Measurements from ENCODE around the gene ST3GAL2. TPM values are rescaled to one million over a fixed set of nuclear protein-coding genes. Genes with fewer than 3 reads are reported as not detected.

ST3GAL2 gene
- total and polyA plus RNA-seq, 2 donors from 2014 or later, result 10.6 to 28.6 TPM

DNA sequence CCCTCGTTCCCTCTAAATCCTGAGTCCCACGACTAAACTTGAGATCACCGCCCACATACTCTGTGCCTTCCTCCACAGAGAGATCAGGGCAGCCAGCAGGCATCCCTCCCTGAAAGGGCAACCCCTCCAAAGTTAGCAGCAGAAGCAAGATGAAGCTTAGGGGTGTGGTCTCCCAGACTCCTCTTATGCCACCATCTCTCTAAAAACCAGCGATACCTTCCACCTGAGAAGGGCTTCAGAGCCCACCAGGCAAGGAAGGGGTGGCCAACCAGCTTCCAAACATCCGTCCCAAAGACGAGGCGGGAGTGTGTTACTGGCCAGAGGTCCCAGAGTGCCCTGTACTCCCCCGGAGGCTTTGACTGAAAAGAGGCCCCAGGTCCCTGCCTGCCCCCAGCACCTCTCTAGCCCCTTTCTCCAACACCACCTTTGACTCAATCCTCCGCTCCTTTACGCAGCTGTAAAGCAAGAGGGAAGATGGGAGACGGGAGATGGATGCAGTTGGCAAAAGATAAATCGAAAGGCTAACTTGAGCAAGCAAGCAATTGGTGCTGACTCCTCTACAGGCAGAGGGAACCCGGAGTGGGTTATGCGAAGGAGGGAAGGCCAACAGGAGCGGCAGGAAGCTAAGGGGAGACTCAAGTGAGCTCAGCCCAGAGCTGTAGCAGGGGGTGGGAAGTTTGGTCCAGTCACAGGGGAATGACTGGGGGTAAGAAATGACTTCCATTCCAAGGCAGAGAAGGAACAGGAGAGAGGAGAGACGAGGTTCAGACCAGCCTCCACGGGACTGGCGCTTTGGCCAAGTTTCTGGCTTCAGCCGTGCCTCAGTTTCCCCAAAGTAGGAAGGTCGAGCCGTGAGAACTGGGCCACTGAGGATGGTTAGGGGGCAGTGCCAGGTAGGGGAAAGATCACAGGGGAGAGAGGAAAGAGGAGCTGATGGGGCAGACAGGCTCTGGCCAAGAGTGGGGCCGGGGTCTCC is 1.0 kb downstream of the ST3GAL2 start:
- Histone ChIP-seq H3K9me3 (ENCODE audit: control insufficient read depth in 2 of 3, insufficient read depth in 1 of 3, low read length in 3 of 3) (no peaks in the 10 kb centered on the region), H3K9ac (ENCODE audit: low read length in 3 of 3) (peak overlapping the region; percentile 37 to 63 (median 61)), H3K4me3 (ENCODE audit: low read length in 3 of 3) (peak overlapping the region; percentile 56 to 76 (median 74)), H3K4me1 (ENCODE audit: control insufficient read depth in 2 of 3, insufficient read depth in 2 of 3, low read depth in 1 of 3, low read length in 3 of 3) (peaks cover 4 to 27% (median 7%) of the 10 kb centered on the region in 3 donors), H3K36me3 (ENCODE audit: control insufficient read depth in 2 of 3, insufficient read depth in 3 of 3, low read length in 3 of 3) (peaks cover 0 to 5% (median 2%) of the 10 kb centered on the region in 3 donors), H3K27ac (ENCODE audit: low read depth in 2 of 2, low read length in 2 of 2) (peak overlapping the region in 1 of 2 donors; percentile 61), H3K27me3 (ENCODE audit: control insufficient read depth, insufficient read depth, low read length) (no peaks in the 10 kb centered on the region)
- no peak for TF ChIP-seq CTCF (IDR thresholded peaks at IDR 0.05; ENCODE audit: borderline replicate concordance, extremely low read depth, insufficient read depth)
- peak in 3 of 5 donors; percentile 34 to 66 (median 52) for DNase-seq
- FAIRE-seq, result no peak
- intact Hi-C loops (cut with DNase I), result no loop called here

- H3K27ac ChIP-seq (ENCODE audit: low read depth in 2 of 2, low read length in 2 of 2), result no peak overlapping the region
- H3K9me3 ChIP-seq (ENCODE audit: control insufficient read depth in 2 of 3, insufficient read depth in 1 of 3, low read length in 3 of 3), result no peaks in the 10 kb centered on the region
- TF ChIP-seq CTCF (IDR thresholded peaks at IDR 0.05; ENCODE audit: borderline replicate concordance, extremely low read depth, insufficient read depth), result no peak
- peaks cover 10 to 33% (median 10%) of the 10 kb centered on the region in 3 donors for H3K4me1 ChIP-seq (ENCODE audit: control insufficient read depth in 2 of 3, insufficient read depth in 2 of 3, low read depth in 1 of 3, low read length in 3 of 3)
- H3K9ac ChIP-seq (ENCODE audit: low read length in 3 of 3), result no peak overlapping the region
- no peaks in the 10 kb centered on the region for H3K27me3 ChIP-seq (ENCODE audit: control insufficient read depth, insufficient read depth, low read length)
- DNase-seq (peak; percentile 80 to 97 (median 95)), FAIRE-seq (no peak)
- H3K4me3 ChIP-seq (ENCODE audit: low read length in 3 of 3), result peak overlapping the region in 2 of 3 donors; percentile 56 to 76
- intact Hi-C loops (cut with DNase I), result no loop called here
- H3K36me3 ChIP-seq (ENCODE audit: control insufficient read depth in 2 of 3, insufficient read depth in 3 of 3, low read length in 3 of 3), result peaks cover 0 to 5% (median 2%) of the 10 kb centered on the region in 3 donors
Observed at GRCh38 chr16:70437017-70437581, 1.8 kb downstream of the ST3GAL2 start.

GRCh38 chr16:70434484-70435260 is 4.2 kb downstream of the ST3GAL2 start:
- Histone ChIP-seq H3K9me3 (ENCODE audit: control insufficient read depth in 2 of 3, insufficient read depth in 1 of 3, low read length in 3 of 3) (no peaks in the 10 kb centered on the region), H3K27me3 (ENCODE audit: control insufficient read depth, insufficient read depth, low read length) (no peaks in the 10 kb centered on the region), H3K4me3 (ENCODE audit: low read length in 3 of 3) (no peak overlapping the region), H3K36me3 (ENCODE audit: control insufficient read depth in 2 of 3, insufficient read depth in 3 of 3, low read length in 3 of 3) (peaks cover 0 to 5% (median 2%) of the 10 kb centered on the region in 3 donors), H3K4me1 (ENCODE audit: control insufficient read depth in 2 of 3, insufficient read depth in 2 of 3, low read depth in 1 of 3, low read length in 3 of 3) (peaks cover 15 to 47% (median 25%) of the 10 kb centered on the region in 3 donors), H3K9ac (ENCODE audit: low read length in 3 of 3) (no peak overlapping the region), H3K27ac (ENCODE audit: low read depth in 2 of 2, low read length in 2 of 2) (no peak overlapping the region)
- FAIRE-seq (no peak), DNase-seq (no peak)
- no peak for TF ChIP-seq CTCF (IDR thresholded peaks at IDR 0.05; ENCODE audit: borderline replicate concordance, extremely low read depth, insufficient read depth)
- intact Hi-C loops (cut with DNase I), result no loop called here
